Stimulated activated CD4-positive, alpha-beta T cell treated with anti-CD3 and anti-CD28 coated beads, Interleukin-15, amount 100 ng/mL, for 48 hours (primary cell): Measurements from ENCODE around the gene TFIP11.

Source experiments
- DNase-seq, 2 donors: peaks; one replicate each; pipeline ENCODE4 v3.0.0-alpha.2; 2020; ENCODE audit warnings: low read depth in 2 of 2

The TFIP11 gene

DNA sequence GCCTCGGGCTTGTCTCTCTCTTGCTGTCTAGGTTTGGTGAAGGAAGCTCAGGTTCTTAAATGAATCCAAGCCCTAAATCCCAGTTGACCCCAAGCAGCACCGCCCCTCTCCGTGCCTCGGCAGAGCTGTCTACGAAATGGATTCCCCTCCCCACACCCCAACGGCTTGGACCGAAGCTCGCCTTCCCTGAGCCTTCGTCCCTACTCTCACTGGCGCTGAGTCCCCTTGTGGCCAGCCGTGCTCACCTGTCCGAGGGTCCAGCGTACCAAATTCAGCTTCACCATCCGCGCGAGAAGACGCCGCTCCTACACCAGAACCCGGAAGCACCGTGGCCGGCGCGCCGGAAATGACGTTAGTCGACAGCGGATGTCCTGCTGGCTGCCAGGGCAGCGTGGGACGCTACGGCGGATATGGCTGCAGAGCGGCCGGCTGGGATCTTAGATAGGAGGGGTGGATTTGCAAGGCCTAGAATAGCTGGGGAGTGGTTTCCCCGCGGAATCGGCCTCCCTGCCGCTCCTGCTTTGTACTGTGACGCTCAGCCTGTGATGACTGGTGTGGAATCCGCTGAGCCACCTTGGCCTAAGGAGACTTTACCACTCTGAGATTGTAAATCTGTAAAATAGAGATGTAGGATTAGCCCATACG, at the start of gene TFIP11:
Gene TFIP11, minus strand, starts transcription at position 325 of the 645 bp plus-strand sequence. CDS start 2,201 bp downstream, outside the sequence.
- DNase-seq = peak; percentile 84 to 89

DNA sequence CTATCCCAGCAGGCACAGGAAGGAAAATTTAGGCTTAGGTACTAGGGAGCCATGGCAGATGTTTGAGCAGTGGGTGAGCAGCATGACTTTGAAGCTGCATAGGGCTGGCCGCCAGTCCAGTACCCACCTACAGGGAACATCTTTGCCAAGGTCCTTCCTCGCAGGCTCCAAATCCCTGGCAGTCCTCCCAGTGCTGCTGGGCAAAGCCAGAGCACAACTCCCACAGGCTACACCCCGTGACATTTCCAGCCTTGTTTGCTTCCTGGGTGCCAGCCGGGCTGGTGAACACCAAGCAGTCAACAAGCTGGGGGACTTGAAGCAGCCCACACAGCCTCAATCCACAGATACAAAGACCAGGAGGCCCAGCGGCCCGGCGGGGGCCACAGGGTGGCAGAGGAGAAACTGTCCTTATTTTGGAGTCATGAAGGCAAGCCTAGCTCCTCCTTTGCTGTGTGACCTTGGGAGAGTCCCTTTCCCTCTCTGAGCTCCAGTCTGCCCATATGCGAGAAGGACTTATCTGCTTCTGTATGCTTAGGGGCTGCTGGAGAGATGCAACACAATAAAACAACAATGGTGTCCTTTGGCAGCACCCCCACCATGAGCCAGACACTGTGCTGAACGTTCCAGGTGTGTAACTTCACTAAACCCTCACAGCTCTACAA, 49.6 kb upstream of the TFIP11 start:
- no peak for DNase-seq

DNA sequence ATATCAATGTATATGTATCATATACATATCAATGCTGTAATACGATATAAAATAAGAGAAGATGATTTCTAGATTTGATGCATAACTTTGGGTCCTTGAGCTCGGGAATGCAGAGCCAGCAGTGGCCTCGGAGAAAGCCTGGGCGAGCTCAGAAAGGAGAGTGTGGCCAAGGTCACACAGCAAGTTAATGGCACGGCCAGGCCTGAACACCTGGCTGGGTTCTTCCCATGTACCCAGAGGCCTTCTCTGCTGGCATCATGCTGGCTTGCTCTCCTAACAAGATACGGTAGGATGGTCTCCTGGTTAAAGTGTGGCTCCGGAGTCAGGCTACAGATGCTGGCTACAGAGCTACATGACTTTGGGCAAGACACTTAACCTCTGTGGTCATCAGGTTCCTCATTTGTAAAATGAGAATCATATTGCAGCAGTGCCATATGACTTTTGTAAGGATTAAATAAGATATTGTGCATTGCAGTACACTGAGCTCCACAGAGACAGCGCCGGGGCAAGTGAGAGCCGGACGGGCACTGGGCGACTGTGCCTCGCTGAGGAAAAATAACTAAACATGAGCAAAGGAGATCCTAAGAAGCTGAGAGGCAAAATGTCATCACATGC, 47.8 kb upstream of the TFIP11 start:
- no peak for DNase-seq

DNA sequence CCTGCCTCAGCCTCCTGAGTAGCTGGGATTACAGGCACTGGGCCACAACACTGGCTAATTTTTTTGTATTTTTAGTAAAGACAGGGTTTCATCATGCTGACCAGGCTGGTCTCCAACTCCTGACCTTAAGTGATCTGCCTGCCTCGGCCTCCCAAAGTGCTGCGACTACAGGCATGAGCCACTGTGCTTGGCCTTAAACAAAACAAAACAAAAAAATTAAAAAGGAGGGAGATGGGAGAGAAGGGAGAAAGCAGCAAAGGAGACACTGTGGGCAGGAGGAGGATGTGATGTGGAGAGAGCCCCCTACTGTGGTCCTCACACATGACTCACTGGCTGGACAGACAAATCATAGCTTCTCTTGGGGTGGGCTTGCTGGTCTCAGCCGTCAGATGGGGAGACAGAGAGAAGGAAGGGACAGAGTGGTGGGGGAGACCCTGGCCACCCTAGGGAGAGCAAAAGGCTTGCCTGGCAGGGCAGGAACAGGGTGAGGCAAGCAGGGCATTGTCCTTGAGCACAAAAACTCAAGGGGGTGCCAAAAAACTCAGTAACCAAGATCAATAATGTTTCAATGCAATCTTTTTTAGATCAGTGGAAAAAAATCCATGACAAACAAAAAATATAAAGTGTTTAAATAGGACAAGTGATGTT, 46.1 kb upstream of the TFIP11 start:
- no peak for DNase-seq

DNA sequence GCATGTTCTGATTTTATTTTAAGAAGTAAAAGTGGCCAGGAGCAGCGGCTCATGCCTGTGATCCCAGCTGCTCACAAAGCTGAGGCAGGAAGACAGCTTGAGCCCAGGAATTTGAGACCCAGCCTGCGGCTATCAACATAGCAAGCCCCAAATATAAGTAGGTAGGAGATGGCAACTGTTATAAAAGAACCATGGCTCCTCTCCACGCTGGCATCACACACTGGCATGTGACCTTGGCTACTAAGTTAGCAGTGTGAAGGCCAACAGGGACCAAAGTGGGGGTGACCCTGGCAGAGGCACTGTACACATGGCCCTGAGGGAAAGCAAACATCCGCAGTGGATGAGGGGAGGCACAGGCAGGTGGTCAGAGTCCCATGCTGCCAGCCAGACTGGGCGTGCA, 44.6 kb upstream of the TFIP11 start:
- no peak for DNase-seq

DNA sequence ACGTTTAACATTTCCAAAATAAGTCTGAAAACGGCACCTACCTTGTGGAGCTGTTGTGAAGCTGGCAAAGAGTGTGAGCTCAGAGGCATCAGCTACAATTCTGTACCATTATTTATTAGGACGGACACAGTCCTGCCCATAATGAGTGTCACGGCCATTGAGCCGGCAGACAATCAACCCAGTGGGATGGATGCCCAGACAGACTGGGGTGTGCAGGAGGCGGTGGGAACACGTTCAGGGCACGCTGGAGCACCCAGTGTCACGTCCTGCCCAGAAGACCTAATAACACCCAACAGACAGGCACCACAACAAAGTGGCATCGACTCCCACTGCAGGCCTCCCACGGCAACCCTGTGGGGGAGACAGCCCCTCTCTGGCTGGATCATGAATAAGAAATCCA, 43.2 kb upstream of the TFIP11 start:
- no peak for DNase-seq

DNA sequence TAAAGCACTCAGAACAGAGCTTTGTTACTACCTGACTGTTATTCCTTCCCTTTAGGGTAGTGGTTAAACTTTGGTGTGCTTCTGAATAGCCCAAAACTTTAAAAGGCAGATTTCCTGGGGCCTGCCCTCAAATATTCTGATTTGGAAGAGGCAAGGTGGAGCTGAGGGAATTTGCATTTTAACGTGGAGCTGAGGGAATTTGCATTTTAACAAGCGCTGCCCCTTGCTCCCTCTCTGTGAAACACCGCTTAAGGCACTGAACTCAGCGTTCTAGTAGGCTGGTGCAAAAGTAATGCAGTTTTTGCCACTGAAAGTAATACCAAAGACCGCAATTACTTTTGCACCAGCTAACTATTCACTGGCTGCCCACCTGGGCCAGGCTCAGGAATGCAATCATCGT, 42.7 kb upstream of the TFIP11 start:
- DNase-seq = no peak

DNA sequence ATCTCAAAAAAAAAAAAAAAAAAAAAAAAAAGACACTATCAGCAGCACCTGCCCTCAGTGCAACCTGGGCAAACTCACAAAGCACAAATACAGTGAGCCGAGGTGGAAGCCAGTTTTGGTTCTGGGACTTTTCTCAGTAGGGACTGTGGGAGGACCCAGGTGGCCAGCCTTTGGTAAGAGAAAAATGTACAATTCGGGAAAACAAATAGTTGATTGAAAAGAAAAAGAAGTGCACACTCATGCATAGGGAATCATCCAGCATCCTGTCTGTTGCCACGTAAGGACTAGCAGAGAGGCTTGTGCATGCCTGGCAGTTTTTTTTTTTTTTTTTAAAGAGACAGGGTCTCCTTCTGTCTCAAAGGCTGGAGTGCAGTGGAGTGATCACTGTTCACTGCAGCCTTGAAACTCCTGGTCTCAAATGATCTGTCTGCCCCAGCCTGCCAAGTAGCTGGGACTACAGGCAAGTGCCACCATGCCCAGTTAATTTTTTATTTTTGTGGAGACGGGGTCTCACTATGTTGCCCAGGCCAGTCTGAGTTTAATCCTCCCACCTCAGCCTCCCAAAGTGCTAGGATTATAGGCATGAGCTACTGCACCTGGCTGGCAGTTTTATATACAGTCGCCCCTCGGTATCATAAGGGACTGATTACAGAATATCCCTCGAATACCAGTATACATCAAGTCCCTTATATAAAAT, 40.9 kb upstream of the TFIP11 start:
- no peak for DNase-seq

DNA sequence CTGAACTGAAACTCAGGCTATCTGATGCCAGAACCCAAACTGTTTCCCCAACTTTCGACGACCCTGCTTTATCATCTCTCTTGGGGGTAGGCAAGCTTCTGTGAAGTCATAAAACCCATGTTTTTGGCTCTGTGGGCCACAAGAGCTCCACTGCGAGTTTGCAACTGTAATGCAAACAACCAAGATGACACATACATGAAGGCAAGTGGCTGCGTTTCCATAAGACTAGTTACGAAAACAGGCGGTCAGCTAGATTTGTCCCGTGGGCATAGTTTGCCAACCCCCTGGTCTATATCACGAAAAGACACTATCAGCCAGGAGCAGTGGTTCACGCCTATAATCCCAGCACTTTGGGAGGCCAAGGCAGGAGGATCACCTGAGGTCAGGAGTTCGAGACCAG, 40.2 kb upstream of the TFIP11 start:
- DNase-seq = no peak

DNA sequence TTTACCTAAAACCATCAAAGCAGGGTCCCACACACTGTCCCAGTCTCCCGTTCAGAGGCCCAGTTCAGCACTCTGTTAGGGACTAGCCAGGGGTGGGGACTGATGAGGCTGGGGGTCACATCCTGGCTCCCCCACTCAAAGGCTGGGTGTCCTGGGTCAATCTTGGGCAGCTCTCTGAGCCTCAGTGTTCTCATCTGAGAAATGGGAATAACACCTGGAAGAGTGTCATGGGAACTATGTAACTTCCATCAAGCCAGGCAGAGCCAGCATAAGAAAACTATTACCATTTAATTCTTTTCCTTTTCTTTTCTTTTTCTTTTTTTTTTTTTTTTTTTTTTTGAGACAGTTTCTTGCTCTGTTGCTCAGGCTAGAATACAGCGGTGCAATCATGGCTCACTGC, 39.3 kb upstream of the TFIP11 start:
- DNase-seq = no peak

DNA sequence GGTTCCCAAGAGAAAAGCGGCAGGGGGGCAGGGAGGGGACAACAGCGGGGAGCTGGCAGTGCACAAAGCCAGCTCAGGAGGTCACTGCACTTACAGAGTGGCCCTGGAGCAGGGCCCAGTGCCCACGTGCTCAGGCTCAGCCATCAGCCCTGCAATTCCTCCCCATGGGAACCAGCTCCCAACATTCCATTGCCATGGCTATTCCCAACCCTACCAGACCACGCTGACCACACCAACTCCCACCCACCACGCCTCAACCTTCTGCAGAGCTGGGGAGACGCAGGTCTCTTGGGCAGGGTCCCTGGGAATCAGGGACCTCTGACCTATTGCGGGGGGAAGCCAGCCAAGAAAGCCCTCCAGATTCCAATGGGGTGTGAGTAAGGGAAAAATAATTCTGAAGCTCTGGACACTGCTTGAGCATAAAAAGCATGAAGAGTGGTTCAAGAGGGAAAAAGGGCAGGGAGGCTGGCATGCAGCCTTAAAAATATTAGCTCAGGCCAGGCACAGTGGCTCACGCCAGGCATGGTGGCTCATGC, 38.3 kb upstream of the TFIP11 start:
- no peak for DNase-seq

DNA sequence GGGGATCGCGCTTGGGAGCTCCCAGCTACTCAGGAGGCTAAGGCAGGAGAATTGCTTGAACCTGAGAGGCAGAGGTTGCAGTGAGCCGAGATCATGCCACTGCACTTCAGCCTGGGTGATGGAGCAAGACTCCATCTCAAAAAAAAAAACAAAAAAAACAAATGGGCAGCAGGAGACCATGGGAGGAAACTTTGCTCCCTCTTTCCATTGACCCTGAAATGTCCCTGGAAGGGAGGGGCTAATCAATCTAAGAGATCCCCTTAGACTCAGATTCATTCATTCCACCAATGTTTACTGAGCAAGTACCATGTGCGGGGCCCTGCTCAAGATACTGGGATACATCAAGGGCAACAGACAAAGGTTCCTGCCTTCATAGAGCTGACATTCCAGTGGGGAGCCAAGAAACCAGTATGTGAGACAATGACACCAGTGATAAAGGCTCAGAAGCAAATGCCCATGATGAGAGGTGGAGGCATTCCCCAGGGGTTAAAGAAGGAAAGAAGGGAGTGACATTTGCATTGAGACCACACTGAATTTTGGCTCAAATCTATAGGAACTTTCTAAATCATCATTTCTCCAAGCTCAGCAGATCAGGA, 37.7 kb upstream of the TFIP11 start:
- no peak for DNase-seq

DNA sequence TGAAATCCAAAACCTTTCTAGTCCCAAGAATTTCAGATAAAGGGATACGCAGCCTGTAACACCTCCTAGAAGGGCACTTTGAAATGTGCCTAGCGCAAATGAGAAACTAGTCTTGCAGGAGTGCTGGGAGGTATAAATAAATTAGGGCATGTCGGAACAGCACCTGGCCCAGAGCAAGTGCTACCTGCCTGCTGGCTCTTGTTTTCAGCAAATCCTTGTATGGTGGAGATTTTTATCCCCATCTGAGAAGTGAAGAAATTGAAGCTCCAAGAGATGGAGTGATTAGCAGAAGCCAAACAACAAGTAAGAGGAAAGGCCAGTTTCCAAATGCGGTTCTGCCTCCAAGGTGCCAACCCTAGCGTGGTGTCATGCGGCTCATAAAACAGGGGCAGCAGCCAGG, 36.7 kb upstream of the TFIP11 start:
- DNase-seq = no peak

DNA sequence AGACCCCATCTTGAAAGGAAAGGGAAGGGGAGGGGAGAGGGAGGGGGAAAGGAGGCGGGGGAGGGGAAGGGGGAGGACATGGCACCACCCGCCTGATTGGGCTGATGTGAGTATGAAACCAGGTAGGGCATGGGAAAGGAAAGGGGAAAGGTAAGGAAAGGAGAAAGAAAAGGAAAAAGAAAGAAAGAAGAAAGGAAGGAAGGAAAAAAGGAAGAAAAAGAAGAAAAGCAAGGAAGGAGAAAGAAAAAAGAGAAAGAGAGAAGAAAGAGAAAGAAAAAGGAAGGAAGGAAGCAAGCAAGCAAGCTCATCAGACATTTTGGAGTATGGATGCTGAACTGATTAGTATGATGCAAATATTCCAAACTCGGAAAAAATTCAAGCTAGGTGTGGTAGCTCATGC, 36.0 kb upstream of the TFIP11 start:
- no peak for DNase-seq

DNA sequence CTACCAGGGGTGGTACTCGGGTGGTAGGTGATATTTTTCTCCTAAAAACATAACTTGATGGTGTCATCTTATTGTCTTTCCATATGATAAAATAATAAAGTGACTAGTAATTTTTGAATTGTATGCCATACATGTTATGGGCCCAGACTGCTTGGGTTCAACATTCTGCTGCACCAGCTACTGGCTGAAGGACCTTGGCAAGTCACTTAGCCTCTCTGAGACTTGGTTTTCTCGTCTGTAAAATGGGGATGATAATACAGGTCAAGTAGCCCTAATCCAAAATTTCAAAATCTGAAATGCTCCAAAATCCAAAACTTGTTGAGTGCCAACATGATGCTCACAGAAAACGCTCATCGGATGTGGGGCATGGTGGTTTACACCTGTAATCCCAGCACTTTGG, 35.6 kb upstream of the TFIP11 start:
- no peak for DNase-seq

DNA sequence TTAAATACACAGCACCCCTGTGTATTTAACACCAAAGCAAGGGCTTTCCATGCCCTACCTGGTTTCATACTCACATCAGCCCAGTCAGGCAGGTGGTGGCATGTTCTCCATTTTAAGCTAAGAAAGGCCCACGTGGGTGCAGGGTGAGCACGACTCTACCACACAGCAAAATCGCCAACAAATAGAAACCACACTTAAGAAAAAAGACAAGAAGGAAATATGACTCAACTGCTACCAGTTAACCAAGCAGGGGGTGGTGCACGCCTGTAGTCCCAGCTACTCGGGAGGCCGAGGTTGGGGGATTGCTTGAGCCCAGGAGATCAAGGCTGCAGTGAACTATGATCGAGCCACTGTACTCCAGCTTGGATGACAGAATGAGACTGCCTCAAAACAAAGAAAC, 35.2 kb upstream of the TFIP11 start:
- DNase-seq = peak; percentile 9 to 33

DNA sequence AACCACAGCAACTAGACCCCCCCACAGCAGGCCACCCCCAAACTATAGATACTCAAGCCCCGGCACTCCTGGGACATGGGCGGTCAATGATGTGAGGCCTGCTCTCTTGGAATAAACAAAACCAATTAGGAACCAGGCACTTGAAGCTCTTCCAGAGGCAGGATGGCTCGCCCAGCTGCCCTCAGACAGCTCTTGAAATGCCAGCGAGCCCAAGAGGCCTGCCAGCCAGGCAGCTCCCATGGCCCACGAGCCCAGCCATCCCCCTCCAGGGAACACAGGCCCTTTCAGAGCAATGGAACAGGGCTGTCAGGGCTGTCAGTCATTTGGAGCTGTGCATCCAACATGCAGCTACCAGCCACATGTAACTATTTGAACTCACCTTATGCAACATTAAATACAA, 34.0 kb upstream of the TFIP11 start:
- no peak for DNase-seq

DNA sequence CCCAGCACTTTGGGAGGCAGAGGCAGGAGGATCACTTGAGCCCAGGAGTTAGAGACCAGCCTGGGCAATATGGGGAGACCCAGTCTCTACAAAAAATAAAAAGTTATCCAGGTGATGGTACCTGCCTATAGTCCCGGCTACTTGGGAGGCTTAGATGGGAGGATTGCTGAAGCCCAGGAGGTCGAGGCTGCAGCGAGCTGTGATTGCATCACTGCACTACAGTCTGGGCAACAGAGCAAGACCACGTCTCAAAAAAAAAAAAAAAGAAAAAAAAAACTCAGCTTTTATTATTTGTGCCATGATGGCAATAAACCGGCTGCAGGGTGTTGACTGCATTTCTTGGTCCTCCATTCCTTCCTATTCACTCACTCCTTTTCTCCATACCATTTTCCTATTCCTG, 33.6 kb upstream of the TFIP11 start:
- no peak for DNase-seq

DNA sequence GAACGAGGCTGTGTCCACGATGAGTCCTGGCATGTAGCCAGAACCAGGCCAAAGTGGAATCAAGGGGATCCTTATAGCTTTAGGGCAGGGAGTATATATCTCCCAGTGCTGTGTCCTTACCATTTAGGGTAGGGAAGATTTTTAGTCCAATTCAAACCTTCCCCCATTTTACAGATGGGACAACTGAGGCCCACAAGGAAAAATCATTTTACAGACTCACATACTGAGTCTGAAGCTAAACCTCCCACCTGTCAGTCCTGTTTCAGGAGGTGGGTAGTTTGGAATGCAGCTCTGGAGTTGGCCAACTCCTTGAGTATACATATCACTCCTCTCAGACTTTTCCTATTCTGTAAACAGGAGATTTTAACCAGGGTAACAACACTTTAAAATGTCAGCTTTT, 33.1 kb upstream of the TFIP11 start:
- no peak for DNase-seq

DNA sequence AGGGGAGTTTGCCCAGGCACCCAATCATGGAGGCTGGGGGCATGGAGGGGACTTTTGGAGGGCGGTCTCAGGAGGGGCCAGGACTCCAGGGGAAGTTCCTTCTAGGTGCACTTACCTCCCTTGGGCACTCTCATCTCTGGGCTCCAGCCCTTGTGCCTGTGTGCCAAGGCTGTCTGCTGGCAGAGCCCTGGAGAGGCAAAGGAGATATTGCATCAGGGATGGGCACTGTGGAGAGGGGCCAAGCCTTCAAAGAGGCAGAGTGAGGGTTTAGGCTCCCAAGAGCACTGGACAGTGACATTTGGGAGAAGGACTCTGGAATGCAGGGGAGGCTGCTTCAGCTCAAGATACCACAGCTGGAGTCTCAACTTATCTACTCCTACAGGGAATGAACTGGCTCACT, 32.2 kb upstream of the TFIP11 start:
- DNase-seq = no peak

DNA sequence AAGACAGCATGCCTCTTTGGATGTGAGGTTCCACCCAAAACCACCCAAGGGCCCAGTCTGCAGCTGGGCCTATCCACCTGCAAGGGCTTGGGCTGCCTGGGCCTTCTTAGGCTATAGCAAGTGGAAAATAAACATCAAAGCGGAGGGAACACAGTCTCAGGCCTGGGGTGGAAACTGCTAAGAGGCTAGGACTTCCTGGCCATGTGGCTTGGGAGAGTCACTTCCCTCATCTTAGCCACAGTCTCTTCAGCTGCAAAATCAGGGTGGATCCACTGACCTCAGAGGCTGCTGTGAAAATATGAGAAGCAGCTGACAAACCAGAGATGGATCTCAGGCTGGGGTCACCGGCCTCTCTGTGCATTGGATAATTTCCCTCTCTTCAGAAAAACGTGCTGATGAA, 30.6 kb upstream of the TFIP11 start:
- DNase-seq = no peak
